OCI-LY3 (cell line): ENCODE measurements around the gene ADISSP.

ENCODE experiments used
- CTCF ChIP-seq: fragments of 200-600, 300-600 bp; sonication (generic); IDR thresholded peaks from 2 replicates; pipeline ENCODE4 v1.5.1; 2014; ENCODE audit warnings: antibody characterized with exemption, low read length, low read depth
- EZH2phosphoT487 ChIP-seq: fragments of 200-600 bp; shearing (Covaris generic); IDR thresholded peaks from 2 replicates; pipeline ENCODE4 v1.6.1; 2018; ENCODE audit warnings: antibody characterized with exemption, mixed run types, low read depth

DNA sequence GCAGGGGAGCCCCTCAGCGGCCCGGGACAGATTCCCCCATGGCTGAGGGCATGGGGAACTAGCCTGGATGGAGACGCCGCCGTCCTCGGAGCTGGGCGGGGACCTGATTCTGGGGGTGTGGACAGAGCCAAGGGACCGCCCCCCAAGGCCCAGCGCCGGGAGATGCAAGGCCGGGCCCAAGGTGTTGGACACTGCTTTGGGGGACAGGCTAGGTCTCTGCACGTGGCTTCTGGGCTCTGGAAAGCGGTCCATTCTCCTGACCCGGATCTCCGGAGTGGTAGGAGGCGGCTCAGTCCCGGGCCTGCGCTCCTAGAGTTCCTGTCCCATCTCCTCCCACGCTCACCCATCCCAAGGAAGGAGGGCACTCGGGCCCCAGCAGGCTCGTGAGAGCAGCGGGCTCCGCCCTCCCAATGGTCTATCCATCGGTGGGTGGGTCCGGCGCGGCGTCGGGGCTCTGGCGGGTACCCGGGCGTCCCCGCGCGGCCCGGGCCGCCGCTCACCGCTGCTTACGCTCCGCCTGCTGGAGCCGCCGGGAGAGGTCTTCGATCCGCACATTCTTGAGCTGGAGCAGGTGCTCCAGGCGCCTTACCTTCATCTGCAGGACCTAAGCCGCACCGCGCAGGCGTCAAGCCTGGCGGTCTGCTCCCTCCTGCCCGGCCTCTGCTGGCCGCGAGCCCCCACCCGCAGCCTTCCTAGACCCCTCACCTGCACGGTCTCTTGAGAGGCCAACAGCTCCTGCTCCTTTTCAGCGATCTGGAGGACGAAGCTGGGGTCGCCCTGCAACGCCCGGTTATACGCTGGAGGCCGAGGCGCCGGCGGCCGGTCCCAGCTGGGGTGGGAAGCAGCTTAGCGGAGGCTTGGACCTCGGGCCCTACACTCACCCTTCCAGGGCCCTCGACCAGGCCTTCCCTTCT, 10.4 kb upstream of the ADISSP start:
- TF ChIP-seq CTCF: no peak
- TF ChIP-seq EZH2phosphoT487: no peak
